SU-DHL-6 (cell line): ENCODE data around the gene OBSL1.

Experiments
- H2AFZ ChIP-seq: fragments of 200-600 bp; sonication (generic); 2 replicates; pipeline ENCODE4 v1.6.1; 2014; ENCODE audit warnings: low read depth, mild to moderate bottlenecking, moderate library complexity, mixed read lengths, antibody characterized with exemption, low read length; ENCODE audit not compliant: severe bottlenecking
- H3F3A ChIP-seq: fragments of 200-600 bp; shearing (Covaris generic); 2 replicates; pipeline ENCODE4 v1.6.0; 2016; ENCODE audit warnings: antibody characterized with exemption, mild to moderate bottlenecking; ENCODE audit not compliant: insufficient read depth
- H3K27ac ChIP-seq: fragments of 200-600 bp; sonication (generic); 2 replicates; pipeline ENCODE4 v1.5.1; 2016; ENCODE audit warnings: low read depth, mild to moderate bottlenecking, low read length, moderate library complexity, mixed read lengths
- H3K27me3 ChIP-seq: fragments of 200-600 bp; sonication (generic), shearing (Covaris generic); 2 replicates; pipeline ENCODE4 v1.6.0; 2014; ENCODE audit warnings: mild to moderate bottlenecking, low read length
- H3K36me3 ChIP-seq: fragments of 200-600 bp; sonication (generic); 2 replicates; pipeline ENCODE4 v1.6.1; 2014; ENCODE audit warnings: mild to moderate bottlenecking, low read length, mixed read lengths
- H3K4me2 ChIP-seq: fragments of 300-600, 200-600 bp; shearing (Covaris generic), sonication (generic); 2 replicates; pipeline ENCODE4 v1.6.0; 2014; ENCODE audit warnings: low read length, low read depth, mild to moderate bottlenecking; ENCODE audit not compliant: poor library complexity, severe bottlenecking
- H3K4me3 ChIP-seq: fragments of 200-600 bp; sonication (generic); 2 replicates; pipeline ENCODE4 v1.5.1; 2014; ENCODE audit warnings: antibody characterized with exemption, low read length, mild to moderate bottlenecking, mixed read lengths; ENCODE audit not compliant: insufficient read depth, poor library complexity, severe bottlenecking
- H3K79me2 ChIP-seq: fragments of 200-600 bp; sonication (generic); 2 replicates; pipeline ENCODE4 v1.6.1; 2014; ENCODE audit warnings: mild to moderate bottlenecking, low read length, moderate library complexity; ENCODE audit not compliant: insufficient read depth
- H3K9ac ChIP-seq: fragments of 200-600 bp; sonication (generic); 2 replicates; pipeline ENCODE4 v1.7.0; 2014; ENCODE audit warnings: mild to moderate bottlenecking, low read length
- H3K9me2 ChIP-seq: fragments of 200-600 bp; sonication (generic); replicated peaks from 2 replicates; pipeline ENCODE4 v1.6.1; 2014; ENCODE audit warnings: low read length; ENCODE audit not compliant: insufficient read depth
- H3K9me3 ChIP-seq: fragments of 200-600 bp; sonication (generic); 2 replicates; pipeline ENCODE4 v1.6.1; 2014; ENCODE audit warnings: low read length, mixed read lengths; ENCODE audit not compliant: insufficient read depth
- H4K20me1 ChIP-seq: fragments of 200-600 bp; sonication (generic); 2 replicates; pipeline ENCODE4 v1.6.1; 2014; ENCODE audit warnings: low read depth, mild to moderate bottlenecking, antibody characterized with exemption, low read length, moderate library complexity, mixed read lengths
- CTCF ChIP-seq: fragments of 200-600 bp; sonication (generic); IDR thresholded peaks from one replicate; pipeline ENCODE4 v1.5.1; 2017; ENCODE audit warnings: antibody characterized with exemption, mild to moderate bottlenecking, low read length, moderate library complexity; ENCODE audit not compliant: insufficient read depth, poor library complexity, severe bottlenecking
- EZH2phosphoT487 ChIP-seq: fragments of 200-600 bp; sonication (generic), shearing (Covaris generic); conservative IDR thresholded peaks from 2 replicates; pipeline ENCODE4 v1.6.1; 2018; ENCODE audit warnings: mild to moderate bottlenecking, antibody characterized with exemption, low read length, moderate library complexity, mixed read lengths

The OBSL1 gene

DNA sequence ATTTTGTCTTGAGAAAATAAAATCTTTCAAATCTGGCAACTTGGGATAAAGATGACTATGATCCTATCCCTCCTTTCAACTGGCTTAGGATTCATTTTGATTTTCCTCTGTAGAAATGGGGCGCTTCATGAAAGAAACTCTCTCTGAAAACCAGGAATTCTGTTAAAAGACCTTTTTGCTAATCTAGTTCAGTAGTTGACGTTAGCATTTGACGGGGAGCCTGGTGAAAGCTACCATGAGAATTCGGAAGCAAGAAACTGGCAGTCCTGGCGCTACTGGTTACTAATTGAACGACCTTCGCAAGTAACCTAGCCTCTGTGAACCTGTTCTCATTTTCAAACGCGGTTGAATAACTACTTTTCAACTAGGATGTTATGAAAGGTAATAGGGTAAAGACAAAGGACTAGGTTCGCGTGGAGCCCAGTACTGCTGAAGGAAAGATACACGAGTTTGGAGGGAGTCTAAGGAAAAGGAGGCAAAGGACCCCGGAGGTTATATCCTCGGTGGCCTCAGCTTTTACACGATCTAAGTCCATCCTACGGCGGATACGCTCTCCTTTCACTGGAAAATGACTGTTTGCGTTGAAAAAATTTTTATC is 25.7 kb upstream of the OBSL1 start:
- no peaks in the 10 kb centered on the region for H3K27me3 ChIP-seq
- no peaks in the 10 kb centered on the region for H3K9me3 ChIP-seq
- peak overlapping the region; percentile 66 for H3K9ac ChIP-seq
- H3K79me2 ChIP-seq, result 0 out of 2 replicates have a peak, but pooled peaks cover 9% of the 10 kb centered on the region
- no peaks in the 10 kb centered on the region for H3F3A ChIP-seq
- peak overlapping the region; percentile 76 for H3K4me2 ChIP-seq
- peak overlapping the region; percentile 70 for H2AFZ ChIP-seq
- peak overlapping the region; percentile 70 for H3K4me3 ChIP-seq
- no peaks in the 10 kb centered on the region for H3K9me2 ChIP-seq
- peak overlapping the region; percentile 65 for H3K27ac ChIP-seq
- no peak for TF ChIP-seq CTCF
- no peak for TF ChIP-seq EZH2phosphoT487
- H4K20me1 ChIP-seq, result no peaks in the 10 kb centered on the region
- no peaks in the 10 kb centered on the region for H3K36me3 ChIP-seq

GRCh38 chr2:219595256-219595655 is 23.9 kb upstream of the OBSL1 start:
- H3K9me2 ChIP-seq, result no peaks in the 10 kb centered on the region
- H2AFZ ChIP-seq, result no peak overlapping the region
- no peak overlapping the region for H3K27ac ChIP-seq
- H3K9ac ChIP-seq, result no peak overlapping the region
- H3K9me3 ChIP-seq, result no peaks in the 10 kb centered on the region
- H3K79me2 ChIP-seq, result 0 out of 2 replicates have a peak, but pooled peaks cover 9% of the 10 kb centered on the region
- H3K27me3 ChIP-seq, result no peaks in the 10 kb centered on the region
- TF ChIP-seq CTCF (no peak), EZH2phosphoT487 (no peak)
- no peaks in the 10 kb centered on the region for H3K36me3 ChIP-seq
- H3K4me3 ChIP-seq, result no peak overlapping the region
- H3K4me2 ChIP-seq, result no peak overlapping the region
- H4K20me1 ChIP-seq, result no peaks in the 10 kb centered on the region
- no peaks in the 10 kb centered on the region for H3F3A ChIP-seq

DNA sequence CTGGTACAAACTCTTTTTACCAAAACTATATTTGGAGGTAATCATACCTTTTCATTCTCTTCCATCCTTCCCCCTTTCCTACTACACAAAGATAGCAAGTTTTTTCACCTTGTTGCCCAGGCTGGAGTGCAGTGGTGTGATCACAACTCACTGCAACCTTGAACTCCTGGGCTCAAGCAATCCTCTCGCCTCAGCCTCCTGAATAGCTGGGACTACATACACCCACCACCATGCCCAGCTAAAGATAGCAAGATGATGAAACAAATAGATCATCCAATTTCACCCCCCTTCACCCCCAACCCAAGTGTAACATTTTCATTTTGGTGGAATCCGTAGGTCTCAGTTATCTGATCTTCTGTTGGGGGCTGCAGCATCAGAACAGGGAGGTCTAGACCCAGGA is 21.8 kb upstream of the OBSL1 start:
- H3K4me3 ChIP-seq, result no peak overlapping the region
- H2AFZ ChIP-seq, result no peak overlapping the region
- H3K9me3 ChIP-seq, result no peaks in the 10 kb centered on the region
- 0 out of 2 replicates have a peak, but pooled peaks cover 1% of the 10 kb centered on the region for H3K79me2 ChIP-seq
- no peak overlapping the region for H3K27ac ChIP-seq
- no peak overlapping the region for H3K9ac ChIP-seq
- H3K27me3 ChIP-seq, result no peaks in the 10 kb centered on the region
- no peak for TF ChIP-seq CTCF
- TF ChIP-seq EZH2phosphoT487, result no peak
- no peaks in the 10 kb centered on the region for H3F3A ChIP-seq
- no peaks in the 10 kb centered on the region for H3K9me2 ChIP-seq
- no peaks in the 10 kb centered on the region for H4K20me1 ChIP-seq
- no peak overlapping the region for H3K4me2 ChIP-seq
- no peaks in the 10 kb centered on the region for H3K36me3 ChIP-seq
